Neural progenitor cell (in vitro differentiated cells): ENCODE results near the gene C7orf25.

ENCODE experiments used
- CTCF ChIP-seq: fragments of 200-600 bp; sonication (generic); IDR thresholded peaks from 2 replicates; pipeline ENCODE4 v1.5.1; 2017; ENCODE audit warnings: antibody characterized with exemption, mild to moderate bottlenecking
- EZH2 ChIP-seq: fragments of 200-600 bp; sonication (generic); IDR thresholded peaks from 2 replicates; pipeline ENCODE4 v1.6.1; 2017; ENCODE audit warnings: antibody characterized with exemption, mild to moderate bottlenecking, moderate library complexity
- EZH2phosphoT487 ChIP-seq: fragments of 200-600 bp; sonication (generic); IDR thresholded peaks from 2 replicates; pipeline ENCODE4 v1.6.1; 2017; ENCODE audit warnings: antibody characterized with exemption

- TF ChIP-seq CTCF (no peak), EZH2phosphoT487 (no peak), EZH2 (no peak)
Observed at GRCh38 chr7:42924223-42924838, 12.5 kb upstream of the C7orf25 start.
